ENCODE results near the gene CRACR2A.

Gene CRACR2A

GRCh38 chr12:3730111-3730510, 22.8 kb downstream of the CRACR2A start:
- no peak for DNase-seq (ENCODE audit: low spot score)
- TF ChIP-seq CTCF (IDR thresholded peaks at IDR 0.05; ENCODE audit: extremely low read depth, missing control alignments): no peak

GRCh38 chr12:3728686-3729085, 24.2 kb downstream of the CRACR2A start:
- DNase-seq (ENCODE audit: low spot score): no peak

GRCh38 chr12:3727877-3728632, 24.9 kb downstream of the CRACR2A start:
- peak; percentile 60 for DNase-seq (ENCODE audit: low spot score)
- no peak for TF ChIP-seq CTCF (IDR thresholded peaks at IDR 0.05; ENCODE audit: extremely low read depth, missing control alignments)

More at GRCh38 chr12:3728686-3729085, 24.2 kb downstream of the CRACR2A start:
- TF ChIP-seq CTCF (IDR thresholded peaks at IDR 0.05; ENCODE audit: extremely low read depth, missing control alignments): no peak

GRCh38 chr12:3727354-3727753, 25.6 kb downstream of the CRACR2A start:
- TF ChIP-seq CTCF (IDR thresholded peaks at IDR 0.05; ENCODE audit: extremely low read depth, missing control alignments): no peak
- no peak for DNase-seq (ENCODE audit: low spot score)

GRCh38 chr12:3726456-3726855, 26.5 kb downstream of the CRACR2A start:
- no peak for DNase-seq (ENCODE audit: low spot score)
- no peak for TF ChIP-seq CTCF (IDR thresholded peaks at IDR 0.05; ENCODE audit: extremely low read depth, missing control alignments)

GRCh38 chr12:3725388-3726115, 27.4 kb downstream of the CRACR2A start:
- no peak for TF ChIP-seq CTCF (IDR thresholded peaks at IDR 0.05; ENCODE audit: extremely low read depth, missing control alignments)
- DNase-seq (ENCODE audit: low spot score): no peak

Data from GM20000 (cell line).